ENCODE results near the gene TSC22D2.

TSC22D2 gene

GRCh38 chr3:150408221-150409124, at the start of gene TSC22D2:
TSS of gene TSC22D2 (plus strand) at chr3:150408298. CDS start at chr3:150409351, 1,053 bp downstream.
- DNase-seq (ENCODE audit: low spot score): peak; percentile 92

DNA sequence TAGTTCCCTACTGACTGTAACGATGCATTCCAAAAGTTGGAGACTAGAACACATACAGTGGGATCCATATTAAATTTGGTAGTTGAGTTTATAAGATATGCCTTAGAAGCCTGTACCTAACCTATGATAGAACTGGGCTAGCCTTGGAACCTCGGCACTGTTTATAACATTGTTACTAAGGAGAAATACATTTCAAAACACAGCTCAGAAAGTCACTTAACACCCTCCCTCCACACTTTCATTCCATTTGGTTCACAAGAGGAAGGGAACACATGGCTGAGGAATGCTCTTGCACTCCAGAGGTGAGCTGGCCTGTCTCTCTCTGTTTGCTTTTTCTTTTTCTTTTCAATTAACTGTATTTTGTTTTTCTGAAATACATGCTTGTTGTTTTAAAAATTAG, 48.7 kb upstream of the TSC22D2 start:
- no peak for DNase-seq (ENCODE audit: low spot score)

DNA sequence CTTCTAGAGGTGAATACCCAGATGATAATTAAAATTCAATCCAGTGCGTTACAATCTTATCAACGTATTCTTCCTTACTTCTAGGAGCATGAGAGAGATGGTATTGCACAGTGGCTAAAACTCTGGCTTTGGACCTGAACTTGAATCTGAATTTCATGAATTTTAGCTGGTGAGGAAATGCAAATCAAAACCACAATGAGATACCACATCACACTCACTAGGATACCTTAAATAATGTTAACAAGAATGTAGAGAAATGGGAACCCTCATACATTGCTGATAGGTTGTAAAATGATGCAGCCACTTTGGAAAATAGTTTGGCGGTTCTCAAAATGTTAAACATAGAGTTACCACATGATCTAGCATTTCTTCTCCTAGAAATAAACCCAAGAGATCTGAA, 47.1 kb upstream of the TSC22D2 start:
- DNase-seq (ENCODE audit: low spot score): no peak

DNA sequence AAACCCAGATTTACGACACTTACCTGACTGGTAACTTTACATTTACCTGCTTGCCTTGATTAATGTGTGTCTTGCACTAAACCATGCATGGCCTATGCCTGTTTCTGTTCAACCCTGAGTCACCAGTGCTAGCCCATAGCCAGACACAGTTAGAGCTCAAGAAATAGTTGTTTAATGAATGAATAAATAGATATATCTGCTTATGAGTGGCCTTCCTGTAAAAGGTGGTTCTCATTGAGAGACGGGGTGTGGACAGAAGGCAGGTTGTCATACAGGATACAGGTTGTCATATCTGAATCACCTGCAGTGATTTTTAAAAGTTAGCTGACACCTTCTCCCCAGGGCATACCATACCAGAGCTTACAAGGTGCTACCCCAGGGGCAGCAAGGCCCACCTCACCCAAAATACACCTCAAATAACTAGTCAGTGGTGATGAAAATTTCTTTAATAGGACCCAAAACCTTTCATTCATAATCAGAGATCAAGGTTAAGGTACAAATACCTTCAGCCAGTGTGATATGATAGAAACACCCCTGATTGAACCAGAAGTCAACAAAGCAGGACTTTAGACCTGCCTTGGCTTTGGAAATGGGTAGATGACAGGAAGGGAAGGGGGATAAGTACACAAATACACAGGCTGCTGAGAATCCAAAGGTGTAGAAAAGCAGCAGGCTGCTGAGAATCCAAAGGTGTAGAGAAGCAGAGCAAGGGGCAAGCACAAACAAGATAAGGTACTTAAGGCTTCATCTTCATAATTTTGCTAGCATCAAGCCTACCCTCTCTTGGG, 45.4 kb upstream of the TSC22D2 start:
- DNase-seq (ENCODE audit: low spot score): no peak

GRCh38 chr3:150363420-150363819, 44.7 kb upstream of the TSC22D2 start:
- DNase-seq (ENCODE audit: low spot score): no peak

- no peak for DNase-seq (ENCODE audit: low spot score)
Observed at GRCh38 chr3:150365132-150365604, 42.9 kb upstream of the TSC22D2 start.

- no peak for DNase-seq (ENCODE audit: low spot score)
Observed at GRCh38 chr3:150367757-150368156, 40.3 kb upstream of the TSC22D2 start.

DNA sequence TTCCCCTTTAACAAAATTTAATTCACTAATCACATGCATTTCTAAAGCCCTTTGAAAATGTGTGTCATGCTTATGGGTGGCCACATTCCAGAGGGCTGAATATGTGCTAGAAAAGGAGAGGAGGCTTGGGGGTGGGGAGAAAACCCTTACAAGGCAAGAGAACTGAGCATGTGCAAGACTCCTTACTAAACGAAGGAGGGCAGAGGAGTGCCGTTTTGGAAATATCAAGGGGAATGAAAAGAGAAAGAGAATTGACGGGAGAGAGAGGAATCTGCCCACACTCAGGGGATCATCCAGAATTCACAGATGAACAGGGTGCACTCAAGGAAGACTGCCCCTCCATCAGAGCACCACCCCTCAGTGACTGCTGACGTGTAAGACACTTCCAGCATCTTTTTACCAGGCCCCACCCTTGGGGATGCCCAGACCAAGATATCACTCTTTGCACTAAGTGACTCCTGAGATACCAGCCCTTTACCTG, 37.9 kb upstream of the TSC22D2 start:
- DNase-seq (ENCODE audit: low spot score): peak; percentile 72

DNA sequence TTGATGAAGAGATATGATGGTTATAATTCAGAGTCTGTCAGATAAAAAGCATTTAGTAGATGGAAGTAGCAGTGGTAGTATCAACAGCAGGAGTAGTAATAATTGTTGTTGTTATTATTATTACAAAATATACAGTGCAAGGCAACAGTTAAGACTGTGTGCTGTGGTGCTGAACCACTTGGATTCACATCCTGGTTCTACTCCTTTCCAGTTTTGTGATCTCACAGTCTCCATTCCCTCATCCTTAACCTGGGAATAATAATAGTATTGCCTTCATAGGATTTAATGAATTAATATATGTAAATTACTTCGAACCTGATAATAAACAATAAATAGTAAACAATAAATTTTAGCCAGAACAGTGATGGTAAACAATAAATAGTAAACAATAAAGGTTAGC, 37.1 kb upstream of the TSC22D2 start:
- no peak for DNase-seq (ENCODE audit: low spot score)

GRCh38 chr3:150371741-150372254, 36.3 kb upstream of the TSC22D2 start:
- peak; percentile 40 for DNase-seq (ENCODE audit: low spot score)

DNA sequence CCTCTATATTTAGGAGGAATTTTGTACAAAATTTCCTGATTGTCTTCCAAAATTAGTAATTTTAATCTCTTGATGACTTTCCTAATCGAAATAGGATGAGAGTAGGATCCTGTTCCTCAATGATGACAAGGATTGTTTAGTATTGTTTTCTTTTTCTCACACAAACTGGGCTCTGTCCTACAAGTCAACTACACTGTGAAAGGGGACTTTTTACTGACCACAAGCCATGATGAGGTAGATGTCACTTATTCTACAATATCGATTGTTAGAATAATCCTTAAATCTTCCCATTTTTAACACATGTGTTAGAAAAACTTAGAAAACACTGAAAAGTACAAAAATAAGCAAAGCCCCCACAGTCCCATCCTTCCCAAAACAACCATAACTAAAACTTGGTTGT, 35.8 kb upstream of the TSC22D2 start:
- no peak for DNase-seq (ENCODE audit: low spot score)

DNA sequence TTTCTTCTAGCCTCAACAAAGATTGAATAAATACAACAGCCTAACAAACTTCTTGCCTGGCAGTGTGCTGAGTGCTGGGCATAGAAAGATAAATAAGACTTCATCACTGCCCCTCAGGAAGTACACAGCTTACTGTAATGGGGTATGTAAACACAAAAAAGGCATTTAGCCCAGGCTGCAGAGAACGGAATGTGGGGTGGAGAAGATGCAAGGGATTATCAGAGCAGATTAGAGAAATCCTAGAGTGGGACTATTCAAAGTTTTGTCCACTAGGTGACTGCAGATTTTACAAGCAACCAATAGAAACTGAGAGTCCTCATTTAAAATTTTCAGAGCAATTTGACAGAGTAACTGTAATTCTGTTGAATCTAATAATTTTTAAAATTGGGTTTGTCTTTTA, 35.4 kb upstream of the TSC22D2 start:
- DNase-seq (ENCODE audit: low spot score): no peak

GRCh38 chr3:150373234-150373875, 34.7 kb upstream of the TSC22D2 start:
- DNase-seq (ENCODE audit: low spot score): no peak

DNA sequence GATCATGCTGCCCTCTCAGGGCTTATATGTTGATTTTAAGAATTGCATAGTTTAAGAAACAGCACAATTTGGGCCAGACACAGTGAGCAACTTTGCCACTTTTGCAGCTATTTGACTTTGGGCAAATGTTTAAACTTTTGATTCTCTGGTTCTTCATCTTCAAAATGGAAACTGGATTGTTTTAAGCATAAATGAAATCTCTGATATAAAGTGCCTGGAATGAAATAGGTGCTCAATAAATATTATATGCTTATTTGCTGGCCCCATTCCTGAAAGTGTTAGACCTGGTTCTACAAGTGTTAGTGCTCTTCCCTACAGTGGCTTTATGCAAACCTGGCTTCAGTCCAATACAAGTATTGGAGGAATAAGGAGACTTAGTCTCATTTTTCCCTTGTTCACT, 33.1 kb upstream of the TSC22D2 start:
- no peak for DNase-seq (ENCODE audit: low spot score)

DNA sequence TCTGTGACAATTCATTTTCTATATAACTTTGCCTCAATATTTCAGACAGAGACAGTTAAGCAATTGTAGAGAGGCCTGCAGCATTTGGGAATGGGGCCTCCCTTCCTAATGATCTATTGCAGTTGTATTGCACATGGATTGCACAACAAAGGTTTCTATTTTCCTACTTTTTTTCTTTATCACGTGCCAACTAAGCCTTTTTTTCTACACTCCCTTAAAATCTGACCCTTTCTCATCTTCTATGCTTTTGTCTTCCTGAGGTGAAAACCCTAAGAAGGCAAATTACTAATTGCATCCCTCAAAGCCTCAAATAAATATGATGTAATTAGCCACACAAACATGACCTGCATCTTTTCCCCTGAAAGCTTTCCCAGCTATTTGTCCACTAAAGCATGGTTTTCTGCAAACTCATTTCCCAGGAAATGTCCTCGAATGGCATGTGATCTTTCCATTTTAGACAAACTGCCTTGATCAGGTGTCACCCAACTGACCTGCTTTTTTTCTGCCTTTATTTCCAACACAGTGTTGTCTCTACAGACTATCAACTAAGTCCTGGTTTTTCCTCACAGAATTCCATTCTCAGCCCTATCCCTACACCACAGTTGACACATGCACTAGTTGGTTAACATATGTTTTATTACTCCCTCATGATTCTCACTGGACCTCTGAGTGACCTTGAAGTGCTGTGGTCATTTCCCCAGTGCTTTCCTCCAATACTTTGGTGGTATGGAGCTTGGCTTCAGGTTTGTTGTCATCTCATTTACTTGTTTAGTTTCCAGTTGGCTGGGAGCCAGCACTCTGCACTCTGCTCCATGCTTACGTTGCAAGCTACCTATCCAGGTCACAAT, 31.9 kb upstream of the TSC22D2 start:
- DNase-seq (ENCODE audit: low spot score): no peak

GRCh38 chr3:150377601-150378300, 30.3 kb upstream of the TSC22D2 start:
- no peak for DNase-seq (ENCODE audit: low spot score)

- DNase-seq (ENCODE audit: low spot score): no peak
Observed at GRCh38 chr3:150378301-150378748, 29.8 kb upstream of the TSC22D2 start.

DNA sequence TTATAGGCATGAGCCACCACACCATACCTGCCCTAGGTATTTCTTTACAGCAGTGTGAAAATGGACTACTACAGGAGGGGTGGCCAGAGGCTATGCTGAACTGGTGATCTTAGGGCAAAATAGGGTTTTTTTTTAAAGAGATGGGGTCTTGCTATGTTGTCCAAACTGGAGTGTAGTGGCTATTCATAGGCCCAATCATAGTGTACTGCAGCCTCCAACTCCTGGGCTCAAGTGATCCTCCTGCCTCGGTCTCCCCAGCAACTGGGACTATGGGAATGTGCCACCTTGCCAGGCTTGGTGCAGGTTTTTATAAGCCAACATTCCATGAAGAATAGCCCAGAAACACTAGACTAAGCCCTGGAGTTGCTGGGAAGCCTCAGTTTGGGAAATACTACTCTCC, 28.6 kb upstream of the TSC22D2 start:
- DNase-seq (ENCODE audit: low spot score): no peak

- DNase-seq (ENCODE audit: low spot score): peak; percentile 58
Observed at GRCh38 chr3:150384296-150385212, 23.5 kb upstream of the TSC22D2 start.
